Measurements from ENCODE around the gene ARHGAP1. TPM values are rescaled to one million over a fixed set of nuclear protein-coding genes. Genes with fewer than 3 reads are reported as not detected.

Gene ARHGAP1
- total and polyA plus RNA-seq, 2 donors (not counting 3 experiments of a cell fraction or from before 2014, with no cell fraction given) = 30.9 to 58.2 TPM

GRCh38 chr11:46643986-46644385, 56.4 kb downstream of the ARHGAP1 start:
- Histone ChIP-seq H3K9ac (replicated peaks; ENCODE audit: extremely low read depth, insufficient read depth, low read length) (no peak overlapping the region), H3K4me2 (ENCODE audit: insufficient read depth, low read length) (no peak overlapping the region), H3K4me1 (ENCODE audit: control insufficient read depth, extremely low read depth, insufficient read depth, low read length) (peaks cover 14% of the 10 kb centered on the region), H3K4me3 (replicated peaks in 1 of 3; ENCODE audit: insufficient read depth in 1 of 3, low read depth in 1 of 3, low read length in 3 of 3) (no peak overlapping the region), H4K20me1 (replicated peaks; ENCODE audit: control insufficient read depth, extremely low read depth, insufficient read depth, low read length) (no peaks in the 10 kb centered on the region), H3K9me3 (replicated peaks; ENCODE audit: control insufficient read depth, insufficient read depth, low read length) (no peaks in the 10 kb centered on the region), H3K9me1 (replicated peaks; ENCODE audit: control insufficient read depth, extremely low read depth, insufficient read depth, low read length) (no peaks in the 10 kb centered on the region), H3K27me3 (ENCODE audit: control insufficient read depth in 2 of 2, insufficient read depth in 2 of 2, low read length in 2 of 2) (no peaks in the 10 kb centered on the region), H3K79me2 (ENCODE audit: control insufficient read depth, insufficient read depth, low read length) (no peaks in the 10 kb centered on the region), H3K27ac (ENCODE audit: insufficient read depth, low read depth, low read length) (no peak overlapping the region), H3K36me3 (ENCODE audit: control insufficient read depth in 2 of 2, extremely low read depth in 1 of 2, insufficient read depth in 2 of 2, low read length in 2 of 2) (peaks cover 0 to 10% of the 10 kb centered on the region in 2 experiments), H2AFZ (ENCODE audit: low read depth, low read length) (no peak overlapping the region)
- FAIRE-seq = no peak
- ChIA-PET CTCF (interaction anchor here (0.9 kb wide), 1 partner anchor 9 kb away, joined by 4 read pairs; no protein-coding TSS in a partner anchor), POLR2A (no interaction called here)
- no peak for DNase-seq (ENCODE audit: low read depth, low spot score)
- no TSS peak for BruUV-seq (replicated peaks)
- dilution Hi-C loops (cut with MboI; ENCODE audit: extremely low pct_ligation_motif_present, low sequenced_read_pairs) = no loop called here
- intact Hi-C loops (cut with micrococcal nuclease) = no loop called here
- TF ChIP-seq GATA2 (IDR thresholded peaks at IDR 0.05; ENCODE audit: insufficient read depth, insufficient read length, low read depth, low read length) (no peak), POLR2A (IDR thresholded peaks at IDR 0.05; ENCODE audit: low read depth, low read length) (no peak), MAX (IDR thresholded peaks at IDR 0.05; ENCODE audit: insufficient read depth, insufficient read length) (no peak), JUN (IDR thresholded peaks at IDR 0.05; ENCODE audit: borderline replicate concordance, insufficient read depth, insufficient read length, low read depth) (no peak), EZH2 (IDR thresholded peaks at IDR 0.05; ENCODE audit: borderline replicate concordance, low read depth, low read length, severe bottlenecking) (no peak), MYC (IDR thresholded peaks at IDR 0.05; ENCODE audit: low read depth, low read length) (no peak), CTCF (IDR thresholded peaks at IDR 0.05; ENCODE audit: extremely low read depth in 1 of 2, insufficient read depth in 1 of 2, low read depth in 1 of 2, low read length in 2 of 2) (no peak), POLR2AphosphoS5 (IDR thresholded peaks at IDR 0.05; ENCODE audit: insufficient read depth, low read depth, low read length) (no peak), FOS (IDR thresholded peaks at IDR 0.05; ENCODE audit: borderline replicate concordance, insufficient read depth, low read length) (no peak)
